ENCODE results near the gene SYCP3.
"Not testable (repeated sequence)": the region's sequence is repeated elsewhere in the genome, so short reads cannot be mapped to it uniquely, and the experiment has no call there.

Gene SYCP3

DNA sequence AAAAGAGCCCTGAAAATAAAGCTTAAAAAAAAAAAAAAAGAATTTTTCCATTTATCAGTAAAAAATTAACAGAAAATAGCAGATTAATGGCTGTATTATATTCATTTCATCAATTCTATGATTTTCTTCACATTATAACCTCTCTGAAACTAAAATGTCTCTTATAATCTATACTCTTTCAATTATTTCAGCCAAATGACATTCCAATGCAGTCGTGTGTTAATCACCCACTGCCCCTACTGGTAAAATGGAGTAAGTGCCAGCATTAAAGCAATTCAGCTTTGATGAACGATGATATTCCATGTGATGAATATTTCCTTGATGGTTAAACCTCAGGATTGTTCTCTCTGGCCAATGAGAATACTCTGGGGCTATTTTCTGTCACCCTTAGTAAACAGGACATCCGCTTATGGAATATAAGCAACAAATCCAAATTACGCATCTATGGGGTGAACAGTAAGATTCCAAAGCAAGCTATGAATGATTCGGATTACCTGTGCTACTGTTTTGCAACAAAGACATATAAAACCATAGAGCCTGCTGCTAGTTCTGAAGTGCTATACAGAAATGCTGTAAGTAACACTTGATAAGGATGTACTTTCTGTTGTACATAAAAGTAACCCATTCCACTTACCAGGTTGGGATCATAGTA lies 20.3 kb upstream of the SYCP3 start:
- no peak for DNase-seq (ENCODE audit: low read depth in 3 of 3)

DNA sequence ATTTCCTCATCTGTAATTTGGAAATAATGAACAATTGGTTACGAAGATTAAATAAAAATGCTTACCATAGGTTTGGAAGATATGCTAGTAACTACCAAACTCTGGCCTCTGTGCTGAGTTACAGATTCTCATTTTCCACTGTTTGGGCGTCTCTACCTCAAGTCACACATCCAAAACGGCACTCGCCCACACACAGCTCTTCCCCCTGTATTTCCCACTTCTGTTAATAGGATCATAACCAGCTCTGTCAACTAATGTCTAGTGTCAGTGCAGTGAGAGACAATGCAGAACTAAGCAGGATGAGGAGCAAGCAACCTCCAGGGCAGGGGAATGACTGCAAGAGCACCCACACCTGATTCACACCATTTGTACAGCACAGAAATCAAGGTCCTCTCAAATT lies 10.9 kb upstream of the SYCP3 start:
- DNase-seq (ENCODE audit: low read depth in 3 of 3) = no peak

DNA sequence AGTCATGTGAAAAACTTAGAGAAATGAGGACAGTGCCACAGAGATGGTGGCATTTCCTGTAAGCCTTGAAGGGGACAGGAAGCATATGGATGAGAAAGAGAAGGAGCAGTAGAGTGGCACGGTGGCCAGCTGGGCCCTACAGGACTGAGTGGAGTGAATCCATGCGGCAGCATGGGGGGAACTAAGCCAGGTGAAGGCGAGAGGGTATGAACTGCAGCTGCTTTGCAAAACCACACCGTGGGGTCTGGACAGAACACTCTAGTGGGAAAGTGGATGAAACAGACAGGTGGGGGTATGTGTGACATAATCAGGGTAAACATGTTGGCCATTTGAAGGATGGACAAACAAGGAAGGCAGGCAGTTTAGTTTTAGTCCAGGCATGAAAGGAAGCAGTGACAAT lies 10.4 kb upstream of the SYCP3 start:
- DNase-seq (ENCODE audit: low read depth in 3 of 3) = no peak

DNA sequence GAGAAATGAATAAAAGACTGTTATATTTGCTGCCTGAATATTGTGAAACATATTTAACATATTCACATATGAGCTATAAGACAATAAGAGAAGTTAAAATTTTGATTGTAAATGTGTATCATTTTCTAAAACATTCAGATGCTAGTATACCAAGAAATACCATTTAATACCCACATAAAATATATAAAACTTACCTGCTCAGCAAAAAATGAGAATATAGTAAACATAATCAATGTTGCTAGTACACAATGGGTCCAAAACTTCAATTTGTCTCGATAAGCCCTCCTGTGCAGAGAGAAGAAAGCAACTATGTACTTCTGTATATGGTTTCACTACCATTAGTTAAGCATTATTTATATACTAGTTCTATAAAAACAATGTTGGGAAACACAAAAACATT lies 9.6 kb upstream of the SYCP3 start:
- no peak for DNase-seq (ENCODE audit: low read depth in 3 of 3)

DNA sequence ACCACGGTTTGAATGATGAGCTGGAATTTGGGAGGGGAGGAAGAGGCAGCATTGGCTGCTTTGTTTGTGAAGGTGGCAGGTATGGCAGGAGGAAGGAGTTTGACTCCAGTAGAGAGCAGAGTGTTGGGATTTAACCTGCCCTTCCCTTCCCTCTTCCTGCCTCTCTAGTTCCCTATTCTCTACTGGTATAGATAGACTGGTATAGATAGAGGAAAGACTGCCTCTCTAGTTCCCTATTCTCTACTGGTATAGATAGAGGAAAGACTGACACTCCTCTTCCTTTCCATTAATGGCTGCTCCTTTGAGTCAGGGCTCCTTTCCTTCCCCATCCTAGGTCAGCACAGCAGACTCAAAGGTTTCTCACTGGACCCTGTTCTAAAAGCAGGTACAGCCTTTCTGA lies 8.4 kb upstream of the SYCP3 start:
- no peak for DNase-seq (ENCODE audit: low read depth in 3 of 3)

DNA sequence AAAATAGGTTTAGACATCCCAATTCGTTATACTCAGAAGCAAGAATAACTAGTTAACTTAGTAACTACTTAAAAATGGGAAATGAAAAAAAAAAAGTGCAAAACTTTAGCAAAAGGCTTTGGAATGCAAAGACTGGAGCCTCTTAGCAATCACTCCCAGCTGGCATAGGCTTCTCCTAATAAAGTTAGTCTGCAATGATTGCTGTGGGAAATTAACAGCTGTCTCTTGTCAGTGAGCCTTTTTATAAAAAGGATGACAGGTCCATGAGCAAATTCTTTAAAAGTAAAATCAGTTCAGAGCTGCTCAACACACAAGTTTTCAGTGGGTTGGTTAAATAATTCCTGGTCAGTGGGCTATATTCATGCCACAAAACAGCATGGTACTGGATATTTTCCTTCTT lies 7.4 kb upstream of the SYCP3 start:
- no peak for DNase-seq (ENCODE audit: low read depth in 3 of 3)

DNA sequence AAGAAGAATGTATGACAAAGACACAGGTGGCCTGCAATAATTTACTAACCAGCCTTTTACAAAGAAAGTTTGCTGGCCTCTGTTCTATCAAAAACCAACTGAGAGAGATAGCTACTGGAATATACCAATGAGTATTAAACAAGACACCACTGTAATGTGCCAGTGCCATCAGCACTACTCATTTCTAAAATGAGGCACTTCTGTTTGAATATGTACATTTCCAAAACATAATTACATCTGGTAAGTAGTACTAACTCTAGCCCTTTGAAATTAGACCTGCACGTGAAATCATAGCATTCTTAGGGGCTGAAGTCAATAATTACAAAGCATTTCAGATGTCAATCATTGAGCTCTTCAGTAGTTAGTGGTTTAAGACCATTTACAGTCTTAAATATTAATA lies 6.9 kb upstream of the SYCP3 start:
- no peak for DNase-seq (ENCODE audit: low read depth in 3 of 3)

DNA sequence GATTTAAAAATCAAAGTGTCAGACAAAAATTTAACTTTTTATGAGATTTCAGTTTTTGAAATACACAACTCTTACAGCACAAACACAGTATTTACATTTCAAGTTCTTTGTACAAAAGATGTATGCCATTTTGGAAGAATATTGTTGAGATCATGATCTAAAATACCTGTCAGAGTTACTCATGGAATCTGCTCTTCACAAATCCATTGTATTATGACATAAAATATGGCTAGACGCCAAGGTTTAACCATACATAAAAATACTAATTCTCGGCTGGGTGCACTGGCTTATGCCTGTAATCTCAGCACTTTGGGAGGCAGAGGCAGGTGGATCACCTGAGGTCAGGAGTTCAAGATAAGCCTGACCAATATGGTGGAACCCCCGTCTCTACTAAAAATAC lies 6.2 kb upstream of the SYCP3 start:
- DNase-seq (ENCODE audit: low read depth in 3 of 3) = no peak

DNA sequence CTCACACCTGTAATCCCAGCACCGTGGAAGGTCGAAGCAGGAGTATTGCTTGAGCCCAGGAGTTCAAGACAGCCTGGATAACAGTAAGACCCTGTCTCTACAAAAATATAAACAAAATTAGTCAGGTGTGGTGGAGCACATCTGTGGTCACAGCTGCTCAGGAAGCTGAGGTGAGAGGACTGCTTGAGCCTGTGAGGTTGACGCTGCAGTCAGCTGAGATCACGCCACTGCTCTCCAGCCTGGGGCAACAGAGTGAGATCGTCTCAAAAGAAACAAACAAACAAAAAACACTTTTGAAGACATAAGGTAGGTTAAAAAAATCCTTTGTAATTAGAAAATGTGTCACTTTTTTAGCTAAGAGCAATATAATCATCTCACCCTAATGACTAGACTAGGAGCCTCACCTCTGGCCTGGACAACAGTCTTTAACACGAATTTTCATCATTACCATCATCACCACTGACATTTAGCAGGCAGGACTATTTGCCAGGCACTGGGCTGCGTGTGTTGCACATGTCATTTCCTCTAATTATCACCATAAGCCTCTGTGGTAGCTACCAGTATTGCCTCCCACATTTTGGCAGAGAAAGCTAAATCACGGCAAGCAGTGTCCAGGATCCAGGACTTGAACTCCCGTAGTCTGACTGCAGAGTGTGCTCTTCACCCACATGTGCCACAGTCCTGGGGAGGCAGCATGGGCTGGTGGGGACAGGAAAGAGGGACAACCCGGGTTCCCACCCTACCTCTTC lies 4.6 kb upstream of the SYCP3 start:
- DNase-seq (ENCODE audit: low read depth in 3 of 3) = no peak

DNA sequence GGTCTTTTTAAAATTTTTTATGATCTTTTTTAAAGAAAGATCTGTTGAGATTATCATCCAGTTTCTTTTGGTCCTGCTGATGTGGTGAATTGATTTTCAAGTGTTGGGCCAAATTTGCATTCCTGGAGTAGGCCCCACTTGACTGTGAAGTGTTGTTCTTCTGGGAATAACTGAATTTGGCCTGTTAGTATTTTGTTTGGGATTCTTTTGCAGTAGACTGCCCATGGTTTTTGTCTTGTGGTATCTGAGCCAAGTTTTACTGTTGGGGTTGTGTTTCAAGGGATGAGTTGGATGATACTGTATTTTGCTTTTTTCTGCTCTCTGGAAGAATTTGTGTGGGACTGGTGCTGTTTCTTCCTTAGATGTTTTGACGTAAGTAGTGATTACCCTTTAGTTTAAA lies 4.0 kb upstream of the SYCP3 start:
- DNase-seq (ENCODE audit: low read depth in 3 of 3) = no peak

DNA sequence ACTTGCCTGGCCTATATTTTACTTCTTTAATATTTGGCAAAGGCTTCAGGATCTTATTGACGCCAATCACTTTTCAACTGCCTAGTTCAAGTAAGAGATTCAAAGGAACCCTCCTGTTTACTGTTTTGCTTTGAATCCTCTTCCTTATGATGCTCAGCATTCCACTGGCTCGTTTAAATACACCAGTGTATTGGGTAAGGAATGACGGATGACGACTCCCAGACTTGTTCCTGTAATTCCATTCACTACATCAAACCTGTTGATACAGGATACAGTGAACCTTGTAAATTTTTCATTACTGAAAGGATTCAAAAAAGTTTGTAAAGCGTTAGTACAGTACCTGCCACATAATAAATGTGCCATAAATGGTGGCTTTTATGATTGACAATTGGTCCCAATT lies 1.7 kb upstream of the SYCP3 start:
- no peak for DNase-seq (ENCODE audit: low read depth in 3 of 3)

DNA sequence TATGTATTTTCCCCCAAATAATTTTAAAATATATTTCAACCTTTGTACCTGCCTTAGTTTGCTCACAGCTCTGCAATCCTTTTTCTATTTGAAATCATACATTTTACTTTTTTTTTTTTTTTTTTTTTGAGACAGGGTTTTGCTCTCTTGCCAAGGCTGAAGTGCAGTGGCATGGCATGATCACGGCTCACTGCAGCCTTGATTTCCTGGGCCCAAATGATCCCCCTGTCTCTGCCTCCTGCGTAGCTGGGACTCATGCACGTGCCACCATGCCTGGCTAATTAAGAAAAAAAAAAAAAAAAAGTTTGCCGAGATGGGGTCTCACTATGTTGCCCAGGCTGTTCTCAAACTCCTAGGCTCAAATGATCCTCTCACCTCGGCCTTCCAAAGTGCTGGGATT lies 1.3 kb upstream of the SYCP3 start:
- no peak for DNase-seq (ENCODE audit: low read depth in 3 of 3)

DNA sequence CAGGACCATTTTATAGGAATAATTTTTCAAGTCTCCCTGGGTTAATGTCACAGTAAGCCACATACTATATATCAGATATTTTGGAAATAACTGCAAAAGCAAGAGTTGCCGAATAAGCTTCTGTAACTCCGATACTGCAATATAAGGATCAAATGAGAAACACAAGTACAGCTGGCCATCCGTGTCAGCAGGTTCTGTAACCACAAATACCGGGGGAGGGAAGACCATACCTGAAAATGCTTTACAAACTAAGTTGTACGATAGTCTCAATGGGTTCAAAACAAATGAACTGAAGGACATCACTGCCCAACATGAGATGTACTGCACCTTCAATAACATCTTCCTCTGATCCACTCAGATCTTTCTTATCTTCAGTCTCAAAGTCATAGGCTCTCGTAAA lies 1.8 kb downstream of the SYCP3 start:
- DNase-seq (ENCODE audit: low read depth in 3 of 3) = no peak

DNA sequence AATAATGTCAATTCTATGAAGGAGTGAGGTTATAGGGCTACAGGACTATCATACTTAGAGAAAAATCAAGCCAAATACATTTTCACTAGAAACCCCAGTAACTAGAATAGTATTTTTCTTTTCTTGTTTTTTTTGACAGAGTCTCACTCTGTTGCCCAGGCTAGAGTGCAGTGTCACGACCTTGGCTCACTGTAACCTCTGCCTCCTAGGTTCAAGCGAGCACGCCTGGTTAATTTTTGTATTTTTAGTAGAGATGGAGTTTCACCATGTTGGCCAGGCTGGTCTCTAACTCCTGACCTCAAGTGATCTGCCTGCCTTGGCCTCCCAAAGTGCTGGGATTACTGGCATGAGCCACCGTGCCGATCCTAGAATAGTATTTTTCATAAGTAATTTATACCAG lies 4.8 kb downstream of the SYCP3 start:
- not testable (repeated sequence) for DNase-seq (ENCODE audit: low read depth in 3 of 3)

DNA sequence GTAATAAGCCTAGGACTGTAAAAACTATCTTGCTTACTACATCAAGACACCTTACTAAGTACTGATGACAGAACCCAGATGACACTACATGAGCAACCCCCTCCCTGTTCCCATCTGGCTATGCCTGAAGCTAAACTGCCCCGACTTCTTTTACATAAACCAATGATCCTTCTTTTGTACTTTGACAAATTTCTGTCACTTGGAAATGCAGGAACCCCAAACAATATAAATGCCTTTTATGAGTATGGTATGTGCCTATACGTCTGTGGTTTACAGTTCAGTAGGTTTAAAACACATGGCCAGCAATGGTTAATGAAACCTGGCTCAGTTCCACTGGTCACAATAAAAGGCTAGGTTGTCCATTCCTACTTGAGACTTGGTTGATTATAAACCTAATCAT lies 6.1 kb downstream of the SYCP3 start:
- no peak for DNase-seq (ENCODE audit: low read depth in 3 of 3)

DNA sequence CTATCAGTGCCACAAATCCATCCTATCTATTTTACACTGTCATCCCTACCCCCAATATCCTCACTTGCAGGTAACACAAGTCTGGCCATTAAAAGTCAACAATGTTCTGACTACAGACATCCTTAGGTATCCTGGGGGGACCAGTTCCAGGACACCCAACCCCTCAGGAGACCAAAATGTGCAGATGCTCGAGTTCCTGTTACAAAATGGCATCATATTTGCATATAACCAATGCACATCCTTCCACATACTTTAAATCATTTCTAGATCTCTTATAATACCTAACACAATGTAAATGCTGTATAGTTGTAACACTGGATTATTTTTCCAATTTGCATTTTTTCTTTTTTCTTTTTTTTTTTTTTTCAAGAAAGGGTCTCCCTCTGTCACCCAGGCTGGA lies 6.9 kb downstream of the SYCP3 start:
- DNase-seq (ENCODE audit: low read depth in 3 of 3) = no peak

DNA sequence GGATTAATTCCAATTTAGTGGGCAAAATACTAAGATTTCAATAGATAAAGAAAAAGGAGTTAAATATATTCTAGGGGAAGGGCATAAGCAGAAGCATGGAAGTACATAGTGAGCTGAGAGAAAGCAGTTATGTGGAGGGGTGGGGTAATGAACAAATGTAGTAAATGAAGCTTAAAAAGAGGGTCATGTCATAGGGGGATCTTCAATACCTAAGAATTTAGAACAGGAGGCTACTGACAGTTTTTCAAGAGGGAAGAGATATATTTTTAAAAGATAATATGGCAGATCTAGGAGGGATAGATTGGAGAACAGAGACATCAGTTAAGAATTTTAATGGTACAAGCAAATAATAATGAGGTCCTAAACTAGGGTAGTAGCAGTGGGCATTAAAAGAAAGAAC lies 9.4 kb downstream of the SYCP3 start:
- DNase-seq (ENCODE audit: low read depth in 3 of 3) = no peak

DNA sequence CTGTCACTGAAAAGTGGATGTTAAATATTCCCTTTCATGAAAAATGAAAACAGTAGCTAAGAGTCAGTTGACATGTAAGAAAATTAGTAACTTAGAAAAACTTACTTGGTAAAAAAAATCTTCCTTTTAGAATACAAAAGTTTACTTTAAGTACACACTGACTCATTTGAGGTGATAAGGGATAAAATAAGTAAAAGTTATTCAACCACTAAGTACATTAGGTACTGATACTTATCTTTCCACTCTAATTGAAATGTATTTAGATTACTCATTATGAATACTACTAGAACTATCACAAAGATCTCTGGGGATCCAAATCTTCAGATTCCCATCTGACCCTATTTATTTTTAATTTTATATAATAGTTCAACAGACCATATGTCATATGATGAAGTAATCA lies 12.2 kb downstream of the SYCP3 start:
- DNase-seq (ENCODE audit: low read depth in 3 of 3) = no peak

DNA sequence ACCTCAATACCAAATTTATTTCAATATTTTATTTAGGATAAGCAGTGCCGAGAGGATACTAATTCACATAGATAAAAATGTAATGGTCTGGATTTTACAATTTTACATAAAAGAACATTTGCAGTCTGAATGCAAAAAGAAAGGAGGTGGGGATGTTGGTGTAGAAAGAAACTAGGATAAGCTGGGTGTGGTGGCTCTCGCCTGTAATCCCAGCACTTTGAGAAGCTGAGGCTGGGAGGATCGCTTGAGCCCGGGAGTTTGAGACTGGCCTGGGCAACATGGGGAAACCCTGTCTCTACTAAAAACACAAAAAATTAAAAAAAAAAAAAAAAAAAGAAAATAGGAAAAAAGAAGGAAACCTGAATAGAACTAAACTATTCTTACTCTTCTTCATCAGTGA lies 16.9 kb downstream of the SYCP3 start:
- DNase-seq (ENCODE audit: low read depth in 3 of 3) = no peak

DNA sequence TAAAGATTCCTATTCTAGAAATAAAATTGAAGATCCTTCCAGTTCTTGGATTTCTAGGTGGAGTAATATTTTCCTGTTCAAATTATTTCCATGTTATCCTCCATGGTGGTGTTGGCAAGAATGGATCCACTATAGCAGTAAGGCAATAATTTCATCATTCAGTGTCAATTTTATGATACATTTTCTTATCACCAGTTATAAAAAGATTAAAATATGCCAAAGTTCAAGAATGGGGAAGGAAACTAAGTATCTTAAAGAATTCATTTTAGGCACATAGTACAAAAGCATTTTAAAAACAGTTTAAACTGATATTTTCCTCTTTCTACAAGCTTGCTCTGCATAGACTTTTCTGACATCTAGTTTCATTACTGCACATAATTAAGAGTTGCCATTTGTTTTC lies 19.1 kb downstream of the SYCP3 start:
- no peak for DNase-seq (ENCODE audit: low read depth in 3 of 3)

DNA sequence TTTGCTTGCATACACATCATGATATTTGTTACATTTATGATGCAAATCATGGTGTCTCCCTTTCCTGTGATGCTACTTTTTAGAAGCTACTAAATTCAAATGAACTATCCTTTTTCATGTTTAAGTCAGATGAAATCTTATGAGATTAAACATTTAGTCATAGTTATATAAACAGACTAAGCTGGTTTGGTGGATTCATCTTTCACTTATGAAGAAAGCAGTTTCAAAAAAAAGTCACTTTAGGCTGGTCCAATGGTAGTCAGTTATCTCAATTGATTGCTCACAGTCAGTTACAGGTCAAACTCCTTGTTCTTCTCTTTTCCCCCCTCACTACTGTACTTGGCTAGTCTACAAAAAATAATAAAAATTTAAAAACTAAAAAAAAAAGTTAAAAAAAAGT lies 19.7 kb downstream of the SYCP3 start:
- DNase-seq (ENCODE audit: low read depth in 3 of 3) = no peak

DNA sequence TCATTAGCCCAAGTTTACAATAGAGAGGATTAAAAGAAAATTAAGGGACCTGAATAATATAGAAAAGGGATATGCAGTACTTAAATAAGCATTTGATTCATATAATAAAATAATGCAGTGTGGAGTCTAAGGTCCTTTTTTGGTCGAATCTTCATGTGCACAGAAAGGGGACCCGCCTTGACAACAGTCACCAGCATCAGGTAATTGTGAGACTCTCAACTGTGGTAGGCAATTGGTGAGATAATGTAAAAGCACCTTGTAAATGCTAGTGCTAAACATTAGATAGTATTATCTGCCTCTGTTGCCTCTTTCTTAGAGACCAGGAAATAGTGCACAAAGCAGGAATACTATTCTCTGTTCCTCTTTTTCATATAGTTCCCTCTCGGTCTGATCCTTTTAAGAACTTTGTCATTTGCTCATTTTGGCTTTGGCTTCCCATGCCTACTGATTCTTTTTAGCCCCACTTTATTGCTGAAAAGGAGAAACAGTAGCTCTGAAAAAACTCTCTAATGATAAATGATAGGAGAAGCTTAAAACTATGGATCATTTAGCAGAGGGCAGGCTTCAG lies 24.3 kb downstream of the SYCP3 start:
- no peak for DNase-seq (ENCODE audit: low read depth in 3 of 3)

DNA sequence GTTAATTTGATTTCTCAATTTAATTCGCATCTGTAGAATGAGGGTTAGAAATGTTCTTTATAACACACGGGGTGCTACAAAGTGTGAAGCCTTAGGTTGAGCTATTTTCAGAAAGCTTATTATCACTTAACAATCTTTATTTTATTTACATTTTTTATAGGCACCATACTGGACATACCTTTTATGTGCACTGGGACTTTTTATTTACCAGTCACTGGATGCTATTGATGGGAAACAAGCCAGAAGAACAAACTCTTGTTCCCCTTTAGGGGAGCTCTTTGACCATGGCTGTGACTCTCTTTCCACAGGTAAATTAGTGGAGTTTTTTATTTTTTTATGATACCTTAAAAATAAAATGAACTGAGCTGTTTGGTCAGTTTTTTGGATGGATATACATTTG lies 25.3 kb downstream of the SYCP3 start:
- no peak for DNase-seq (ENCODE audit: low read depth in 3 of 3)

Measured in stimulated activated CD4-positive, alpha-beta T cell treated with anti-CD3 and anti-CD28 coated beads, TNF-alpha, amount 100 ng/mL, for 4 hours (primary cell).